Activated T-helper 17 cell treated with anti-CD3 and anti-CD28 coated beads, Interleukin-2, amount 50 U/mL, for 72 hours (primary cell): ENCODE measurements around the gene DPP4. TPM values are rescaled to one million over a fixed set of nuclear protein-coding genes. Genes with fewer than 3 reads are reported as not detected.

Source experiments
- ATAC-seq: fragments of 150-1000 bp; cut with Tn5 transposase; replicated peaks from 2 replicates; pipeline ENCODE4 v1.10.0; 2021; ENCODE audit warnings: mild to moderate bottlenecking, moderate library complexity
- H3K27ac Mint-ChIP-seq: one replicate; pipeline ENCODE4 v1.8.0; 2022; ENCODE audit warnings: mixed read lengths
- H3K27me3 Mint-ChIP-seq: one replicate; pipeline ENCODE4 v1.8.0; 2022; ENCODE audit warnings: mixed read lengths
- H3K36me3 Mint-ChIP-seq: one replicate; pipeline ENCODE4 v1.8.0; 2022; ENCODE audit warnings: low read depth, mild to moderate bottlenecking, mixed read lengths
- H3K4me1 Mint-ChIP-seq: one replicate; pipeline ENCODE4 v1.8.0; 2022; ENCODE audit warnings: mixed read lengths
- H3K4me3 Mint-ChIP-seq: one replicate; pipeline ENCODE4 v1.8.0; 2022; ENCODE audit warnings: mild to moderate bottlenecking, mixed read lengths
- H3K9me3 Mint-ChIP-seq: one replicate; pipeline ENCODE4 v1.8.0; 2022; ENCODE audit warnings: mixed read lengths
- total RNA-seq, 2 donors: library from RNA; stranded (reverse); gene quantifications; one replicate each; pipeline ENCODE4 v1.2.3, GENCODE V29; 2022

The DPP4 gene
- total RNA-seq, 2 donors from 2014 or later = 34.6 to 97.7 TPM

DNA sequence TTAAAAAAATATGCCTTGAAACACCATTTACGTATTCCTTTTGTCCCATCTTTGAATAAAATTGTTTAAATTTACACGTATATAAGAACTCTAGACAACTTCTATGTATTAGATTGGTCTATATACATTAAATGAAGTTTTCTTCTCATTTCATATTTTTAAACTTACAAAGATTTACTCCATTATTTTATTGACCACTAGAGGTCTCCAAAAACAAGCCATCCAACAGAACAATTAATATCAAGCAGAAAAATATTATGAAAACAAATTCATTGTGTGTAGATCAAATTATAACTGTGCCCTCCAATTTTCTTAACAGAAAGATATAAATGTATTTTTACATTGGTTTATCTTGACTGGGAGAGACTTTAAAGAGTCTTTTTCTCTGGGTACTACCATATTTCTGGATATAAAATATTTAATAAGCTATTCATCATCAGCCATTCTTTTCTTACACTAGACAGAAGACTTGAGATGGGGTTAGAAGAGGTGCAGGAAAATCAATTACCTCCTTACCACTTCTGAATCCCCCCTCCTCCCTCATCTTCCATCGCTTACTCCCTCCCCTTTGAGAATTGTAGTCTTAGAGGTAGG lies 66.5 kb downstream of the DPP4 start:
- Mint-ChIP-seq H3K4me1 (peaks cover 17% of the 10 kb centered on the region), H3K27ac (no peak overlapping the region), H3K9me3 (no peaks in the 10 kb centered on the region)

DNA sequence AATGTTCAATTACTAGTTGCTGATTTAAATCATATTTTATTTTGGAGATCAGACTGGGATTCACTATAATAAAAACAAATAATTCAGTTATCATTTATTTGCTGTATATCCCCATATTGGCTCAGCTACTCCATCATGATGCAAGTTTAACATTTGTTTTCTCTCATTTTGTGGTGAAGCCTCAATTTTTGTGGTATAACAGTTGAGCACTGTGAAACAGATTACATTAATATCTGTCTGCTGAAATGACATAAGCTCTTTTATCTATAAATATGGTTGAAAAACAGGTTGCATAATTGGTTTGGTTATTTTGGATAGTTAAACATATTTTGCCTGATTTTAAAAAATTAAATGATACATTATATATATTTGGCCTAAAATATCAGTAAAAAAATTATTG lies 67.7 kb downstream of the DPP4 start:
- Mint-ChIP-seq H3K4me1 (peaks cover 6% of the 10 kb centered on the region), H3K36me3 (peaks cover 70% of the 10 kb centered on the region), H3K4me3 (no peak overlapping the region), H3K27me3 (no peaks in the 10 kb centered on the region), H3K27ac (peak overlapping the region; percentile 40), H3K9me3 (no peaks in the 10 kb centered on the region)
- peak; percentile 26 for ATAC-seq

More for the DNA sequence above, 66.5 kb downstream of the DPP4 start:
- Mint-ChIP-seq H3K27me3 (no peaks in the 10 kb centered on the region), H3K4me3 (no peak overlapping the region), H3K36me3 (peaks cover 66% of the 10 kb centered on the region)
- ATAC-seq = no peak

DNA sequence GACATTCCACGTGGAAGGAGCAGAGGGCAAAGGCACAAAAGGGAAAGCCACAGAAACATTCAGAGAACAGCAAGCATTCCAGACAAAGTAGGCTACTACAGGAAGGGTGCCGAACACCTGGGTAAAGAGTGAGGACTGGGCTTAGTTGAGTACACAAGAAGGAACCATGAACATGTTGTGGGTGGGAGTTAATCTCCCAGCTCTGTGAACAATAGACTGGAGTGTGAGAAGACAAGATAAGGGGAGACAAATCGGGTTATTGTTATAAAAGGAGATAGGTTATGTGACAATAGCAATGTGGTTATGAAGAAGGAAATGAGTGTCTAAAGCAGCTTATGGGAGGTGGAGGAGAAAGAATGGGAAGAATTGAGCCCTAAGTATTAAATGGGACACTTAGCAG lies 70.0 kb downstream of the DPP4 start:
- Mint-ChIP-seq H3K4me1 (peaks cover 13% of the 10 kb centered on the region), H3K4me3 (no peak overlapping the region), H3K27ac (peak overlapping the region; percentile 10), H3K36me3 (peaks cover 76% of the 10 kb centered on the region), H3K27me3 (no peaks in the 10 kb centered on the region), H3K9me3 (no peaks in the 10 kb centered on the region)
- no peak for ATAC-seq

DNA sequence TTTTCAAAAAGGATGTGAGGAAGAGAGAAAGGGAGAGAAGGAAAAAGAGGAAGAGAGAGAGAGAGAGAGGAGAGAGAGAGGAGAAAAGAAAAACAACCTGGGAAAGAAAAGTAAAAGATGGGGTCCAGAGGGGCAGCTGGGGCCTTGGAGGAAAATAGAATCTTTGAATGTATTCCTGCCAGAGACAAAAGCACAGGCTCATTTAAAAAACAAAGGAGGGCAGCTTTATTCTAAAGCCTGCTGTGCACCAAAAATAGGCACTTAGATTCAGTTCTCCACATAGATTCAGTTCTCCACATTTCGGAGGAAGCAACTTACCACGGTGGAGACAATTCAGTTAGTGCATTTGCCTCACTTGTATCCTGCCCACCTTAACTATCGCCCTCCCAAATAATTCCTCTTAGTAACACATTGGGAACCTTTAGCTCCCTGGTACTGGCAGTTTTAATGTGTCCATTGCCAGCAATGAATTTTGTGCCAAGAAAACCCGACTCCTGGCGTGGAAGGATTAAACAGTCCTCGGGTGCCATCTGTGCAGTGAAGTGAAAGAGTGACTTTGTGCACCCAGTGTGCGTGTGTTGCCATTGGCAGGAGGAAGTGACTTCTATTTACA lies 71.3 kb downstream of the DPP4 start:
- H3K27ac Mint-ChIP-seq = peak overlapping the region; percentile 39
- H3K27me3 Mint-ChIP-seq = no peaks in the 10 kb centered on the region
- peaks cover 80% of the 10 kb centered on the region for H3K36me3 Mint-ChIP-seq
- ATAC-seq = no peak
- H3K9me3 Mint-ChIP-seq = no peaks in the 10 kb centered on the region
- H3K4me1 Mint-ChIP-seq = peaks cover 24% of the 10 kb centered on the region
- H3K4me3 Mint-ChIP-seq = no peak overlapping the region

DNA sequence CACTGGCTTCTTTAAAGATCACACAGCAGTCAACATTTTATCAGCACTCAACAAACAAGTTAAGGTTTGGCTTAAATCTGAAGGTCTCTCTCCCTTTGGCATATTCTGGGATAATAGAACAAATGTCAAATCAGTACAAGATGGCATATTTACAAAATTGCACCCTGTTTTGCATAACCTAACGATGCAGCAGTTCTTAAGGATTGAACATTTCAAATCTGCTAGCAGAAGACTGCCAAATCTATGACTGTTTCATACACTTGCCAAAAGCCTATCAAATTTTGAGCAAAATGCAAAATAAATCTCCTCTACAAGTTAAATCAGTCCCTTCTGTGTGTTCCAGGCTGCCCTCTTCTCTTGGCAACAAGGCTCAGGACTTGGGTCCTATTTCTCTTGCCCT lies 73.6 kb downstream of the DPP4 start:
- Mint-ChIP-seq H3K4me3 (no peak overlapping the region), H3K9me3 (no peaks in the 10 kb centered on the region), H3K36me3 (peaks cover 90% of the 10 kb centered on the region), H3K4me1 (peaks cover 37% of the 10 kb centered on the region), H3K27ac (peak overlapping the region; percentile 47), H3K27me3 (no peaks in the 10 kb centered on the region)
- no peak for ATAC-seq

DNA sequence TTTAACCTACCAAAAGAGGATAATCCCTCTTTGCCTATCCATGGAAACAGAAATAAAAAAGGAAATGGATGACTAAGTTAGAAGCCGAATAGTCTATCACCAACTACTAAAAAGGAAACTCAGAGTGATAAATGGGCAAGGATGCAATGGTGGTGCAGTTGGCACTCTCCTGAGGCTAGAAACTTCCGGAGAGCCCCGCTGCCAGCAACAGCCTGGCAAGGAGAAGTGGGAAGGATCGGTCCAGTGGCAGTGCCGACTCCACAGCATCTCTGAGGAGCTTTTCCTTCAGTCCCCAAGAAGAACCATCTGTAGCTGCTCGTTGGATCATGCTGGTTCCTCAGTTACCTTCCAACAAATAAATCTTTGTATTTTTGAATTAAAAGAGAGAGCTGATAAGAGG lies 74.7 kb downstream of the DPP4 start:
- peaks cover 95% of the 10 kb centered on the region for H3K36me3 Mint-ChIP-seq

DNA sequence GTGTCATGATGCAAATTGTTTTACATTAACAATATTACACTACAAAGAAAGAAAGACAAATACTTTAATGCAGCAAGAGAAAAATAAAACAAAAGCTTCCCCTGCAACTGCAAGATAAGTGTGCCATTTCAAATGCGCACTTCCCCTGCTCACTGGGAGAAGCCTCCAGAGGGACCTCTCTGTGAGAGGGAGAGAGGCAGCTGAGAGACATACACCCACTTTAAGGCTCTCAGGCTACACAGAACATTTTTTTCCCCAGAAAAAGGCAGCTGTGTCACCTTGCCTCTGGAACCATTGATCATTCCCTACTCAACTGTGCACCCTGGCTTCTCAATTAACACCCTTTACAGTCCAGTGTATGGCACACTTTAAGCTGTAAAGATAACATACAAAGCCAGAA lies 75.2 kb downstream of the DPP4 start:
- Mint-ChIP-seq H3K36me3 (peaks cover 95% of the 10 kb centered on the region), H3K27me3 (no peaks in the 10 kb centered on the region), H3K27ac (peak overlapping the region; percentile 32)

More for the DNA sequence above, 74.7 kb downstream of the DPP4 start:
- no peak overlapping the region for H3K4me3 Mint-ChIP-seq
- no peaks in the 10 kb centered on the region for H3K27me3 Mint-ChIP-seq
- no peak for ATAC-seq
- H3K4me1 Mint-ChIP-seq = peaks cover 47% of the 10 kb centered on the region
- no peak overlapping the region for H3K27ac Mint-ChIP-seq
- no peaks in the 10 kb centered on the region for H3K9me3 Mint-ChIP-seq

DNA sequence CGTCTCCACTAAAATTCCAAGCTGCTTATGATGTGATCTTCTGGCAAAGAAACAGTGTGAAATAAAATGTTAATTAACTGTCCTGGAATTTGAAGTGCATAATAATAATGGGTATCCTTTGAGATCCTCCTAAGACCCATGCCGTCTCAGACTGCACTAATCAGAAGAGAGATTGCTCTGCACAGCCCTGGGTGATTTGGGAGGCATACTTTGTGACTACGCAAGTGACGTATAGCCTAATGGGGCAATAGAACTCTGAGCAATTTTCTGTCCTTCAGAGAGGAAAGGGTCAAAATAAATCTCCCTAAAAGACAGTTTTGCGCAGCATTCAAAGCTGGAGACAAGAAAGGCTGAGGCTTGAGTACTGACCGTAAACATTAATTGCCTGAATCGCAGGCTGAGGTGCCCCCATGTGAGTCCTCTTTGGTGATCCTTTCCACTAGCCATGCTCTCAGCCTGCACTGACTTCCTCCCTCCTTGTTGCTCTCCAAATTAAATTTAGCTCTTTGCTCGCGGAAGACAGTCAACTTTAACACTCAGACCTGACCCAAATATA lies 76.0 kb downstream of the DPP4 start:
- Mint-ChIP-seq H3K4me1 (peaks cover 51% of the 10 kb centered on the region), H3K9me3 (no peaks in the 10 kb centered on the region), H3K27me3 (no peaks in the 10 kb centered on the region), H3K36me3 (peaks cover 92% of the 10 kb centered on the region), H3K4me3 (peak overlapping the region; percentile 8), H3K27ac (peak overlapping the region; percentile 32)
- ATAC-seq = no peak

More for the DNA sequence above, 75.2 kb downstream of the DPP4 start:
- H3K9me3 Mint-ChIP-seq = no peaks in the 10 kb centered on the region
- peak overlapping the region; percentile 8 for H3K4me3 Mint-ChIP-seq
- no peak for ATAC-seq
- H3K4me1 Mint-ChIP-seq = peaks cover 47% of the 10 kb centered on the region

DNA sequence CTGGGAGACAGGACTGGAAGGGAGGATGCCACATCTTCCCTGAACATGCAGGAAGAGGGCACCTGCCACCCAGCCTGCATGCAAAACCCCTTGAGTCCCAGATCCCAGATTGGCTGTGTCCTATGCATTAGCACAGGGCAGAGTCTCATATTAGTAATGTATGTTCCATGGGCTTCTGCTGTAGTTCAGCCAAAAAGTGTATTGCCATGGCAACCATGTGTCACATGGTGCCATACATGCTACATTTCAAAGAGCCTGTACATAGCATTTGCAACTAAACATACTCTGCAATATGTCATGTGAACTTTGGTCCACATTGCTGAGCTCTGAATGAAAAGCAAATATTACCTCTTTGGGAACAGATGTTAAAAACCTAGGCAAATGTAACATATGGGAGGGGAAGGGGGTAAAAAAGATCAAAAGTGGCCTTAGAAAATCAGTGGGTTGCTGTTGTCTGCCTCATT lies 78.4 kb downstream of the DPP4 start:
- ATAC-seq = peak; percentile 53
- no peaks in the 10 kb centered on the region for H3K9me3 Mint-ChIP-seq
- peaks cover 79% of the 10 kb centered on the region for H3K36me3 Mint-ChIP-seq
- peaks cover 53% of the 10 kb centered on the region for H3K4me1 Mint-ChIP-seq
- peak overlapping the region; percentile 93 for H3K4me3 Mint-ChIP-seq
- no peaks in the 10 kb centered on the region for H3K27me3 Mint-ChIP-seq
- peak overlapping the region; percentile 97 for H3K27ac Mint-ChIP-seq

DNA sequence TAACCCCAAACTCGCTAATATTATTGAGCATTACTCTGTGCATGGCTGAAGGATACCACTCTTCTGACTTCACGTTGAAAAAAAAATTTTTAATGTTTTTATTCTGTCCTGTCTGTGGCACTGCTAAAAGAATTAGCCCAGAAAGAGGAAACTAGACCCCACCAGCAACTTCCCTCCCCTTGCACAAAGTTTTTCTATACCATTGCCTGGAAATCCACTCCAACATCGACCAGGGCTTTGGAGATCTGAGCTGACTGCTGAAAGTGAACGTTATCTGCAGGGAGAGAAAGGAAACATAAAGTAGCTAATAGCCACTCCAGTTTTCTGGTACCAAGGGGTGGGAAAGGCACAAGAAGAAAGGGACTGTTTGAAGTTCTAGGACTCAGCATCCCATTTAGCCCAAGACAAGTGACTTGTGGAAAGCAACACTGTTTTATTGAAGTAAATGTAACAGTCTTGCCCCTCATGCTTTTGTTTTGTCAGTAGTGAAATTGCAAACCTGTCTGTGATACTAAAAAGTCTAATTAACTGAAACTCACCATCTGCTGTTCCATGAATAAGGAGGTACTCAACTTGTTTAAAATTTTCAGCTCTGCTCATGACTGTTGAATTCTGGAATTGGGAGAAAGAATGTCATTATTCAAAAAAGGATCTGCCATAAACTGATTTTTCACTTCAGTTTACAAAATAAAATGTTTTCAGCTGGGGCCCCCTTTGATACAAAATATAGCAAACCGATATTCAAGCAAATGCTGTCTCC lies 79.1 kb downstream of the DPP4 start:
- Mint-ChIP-seq H3K27me3 (no peaks in the 10 kb centered on the region), H3K9me3 (no peaks in the 10 kb centered on the region), H3K36me3 (peaks cover 75% of the 10 kb centered on the region), H3K4me1 (peaks cover 52% of the 10 kb centered on the region), H3K27ac (peak overlapping the region; percentile 97), H3K4me3 (peak overlapping the region; percentile 93)
- ATAC-seq = no peak

DNA sequence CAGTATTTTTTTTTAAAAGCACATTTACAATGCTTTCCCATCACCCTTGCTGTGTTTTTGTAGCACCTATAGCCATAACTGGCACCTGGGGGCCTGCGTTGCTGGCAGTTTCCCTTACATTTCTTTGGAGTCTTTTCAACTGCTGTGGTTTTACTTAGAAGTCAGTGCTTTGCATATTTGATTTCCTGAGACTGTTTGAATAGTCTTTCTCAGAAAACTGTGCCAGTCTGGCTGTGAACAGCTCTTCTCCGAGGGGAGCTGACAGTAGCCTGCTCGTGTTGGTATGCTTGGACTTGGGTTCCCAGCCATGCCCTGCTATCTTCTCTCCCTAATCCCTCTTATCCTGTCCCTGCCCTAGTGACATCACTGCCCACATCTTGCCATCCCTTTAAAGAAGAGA lies 81.5 kb downstream of the DPP4 start:
- Mint-ChIP-seq H3K27ac (peak overlapping the region; percentile 97), H3K36me3 (peaks cover 51% of the 10 kb centered on the region)

DNA sequence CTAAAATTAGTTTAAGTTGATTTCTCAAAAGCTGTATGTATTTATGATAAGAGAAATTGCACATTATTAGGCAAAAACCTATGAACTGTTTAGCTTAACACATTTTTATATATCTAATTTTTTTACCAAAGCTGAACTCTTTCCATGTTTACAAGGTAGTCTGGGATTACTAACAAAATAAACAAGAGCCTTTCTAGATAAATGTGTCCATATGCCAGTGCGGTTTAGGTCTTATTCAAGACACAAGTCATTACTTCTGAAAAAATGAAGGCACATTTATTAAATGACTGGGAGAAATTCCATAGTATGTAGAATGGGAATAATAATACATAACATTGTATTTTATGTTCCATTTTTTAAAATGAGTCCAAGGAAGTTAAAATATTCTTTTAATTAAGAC lies 82.0 kb downstream of the DPP4 start:
- peak overlapping the region; percentile 93 for H3K4me3 Mint-ChIP-seq
- H3K4me1 Mint-ChIP-seq = peaks cover 39% of the 10 kb centered on the region
- peaks cover 47% of the 10 kb centered on the region for H3K36me3 Mint-ChIP-seq
- H3K27me3 Mint-ChIP-seq = no peaks in the 10 kb centered on the region
- no peak for ATAC-seq
- peak overlapping the region; percentile 97 for H3K27ac Mint-ChIP-seq
- H3K9me3 Mint-ChIP-seq = no peaks in the 10 kb centered on the region

More for the DNA sequence above, 81.5 kb downstream of the DPP4 start:
- Mint-ChIP-seq H3K4me3 (peak overlapping the region; percentile 93), H3K27me3 (no peaks in the 10 kb centered on the region), H3K9me3 (no peaks in the 10 kb centered on the region), H3K4me1 (peaks cover 39% of the 10 kb centered on the region)
- ATAC-seq = peak; percentile 87

DNA sequence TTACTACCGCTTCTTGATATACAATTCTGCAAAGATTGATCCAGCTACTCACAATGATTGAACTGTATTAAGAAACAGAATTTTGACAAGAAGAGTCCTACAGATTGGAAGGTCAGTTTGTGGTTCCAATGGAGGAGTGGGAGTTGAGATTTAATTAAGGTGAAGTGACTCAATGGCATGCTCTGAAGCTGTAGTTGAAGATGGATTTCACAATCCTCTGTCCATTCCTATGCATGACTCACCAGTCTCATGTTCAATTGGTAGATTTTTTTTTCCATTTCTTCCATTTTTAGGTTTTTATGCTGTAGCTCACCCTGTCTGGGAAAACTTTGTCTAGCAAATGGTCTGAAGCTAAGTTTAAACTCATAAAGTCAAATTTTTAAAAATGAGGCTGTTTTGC lies 83.3 kb downstream of the DPP4 start:
- peaks cover 31% of the 10 kb centered on the region for H3K4me1 Mint-ChIP-seq
- no peak overlapping the region for H3K27ac Mint-ChIP-seq
- H3K9me3 Mint-ChIP-seq = peaks cover 4% of the 10 kb centered on the region
- H3K4me3 Mint-ChIP-seq = peak overlapping the region; percentile 9
- peaks cover 38% of the 10 kb centered on the region for H3K36me3 Mint-ChIP-seq
- H3K27me3 Mint-ChIP-seq = no peaks in the 10 kb centered on the region
- no peak for ATAC-seq

DNA sequence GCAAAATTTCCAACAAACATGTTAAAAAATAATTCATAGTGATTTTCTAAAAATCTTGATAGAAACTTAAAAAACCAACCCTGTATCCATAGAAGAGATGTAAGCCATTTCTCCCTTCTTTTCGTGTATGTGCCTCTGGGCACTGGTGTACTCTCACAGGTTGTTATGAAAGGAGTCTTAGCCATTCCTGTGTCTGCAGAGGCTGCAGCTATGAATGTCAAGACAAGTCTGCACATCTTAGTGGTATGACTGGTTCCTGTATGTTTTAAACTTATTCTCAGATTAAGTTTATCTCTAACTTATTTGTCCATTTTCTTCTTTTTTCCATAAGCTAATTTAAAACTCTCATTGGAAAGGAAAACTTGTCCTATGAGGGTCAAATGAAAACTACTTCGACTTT lies 84.0 kb downstream of the DPP4 start:
- Mint-ChIP-seq H3K36me3 (peaks cover 31% of the 10 kb centered on the region), H3K4me1 (peaks cover 24% of the 10 kb centered on the region), H3K27ac (no peak overlapping the region), H3K27me3 (no peaks in the 10 kb centered on the region), H3K4me3 (no peak overlapping the region), H3K9me3 (peaks cover 4% of the 10 kb centered on the region)
- ATAC-seq = no peak
